ENCODE measurements around the gene PPP3CA. TPM values are rescaled to one million over a fixed set of nuclear protein-coding genes. Genes with fewer than 3 reads are reported as not detected.

The PPP3CA gene
- total RNA-seq, 1 donor from 2014 or later = 38.4 TPM

DNA sequence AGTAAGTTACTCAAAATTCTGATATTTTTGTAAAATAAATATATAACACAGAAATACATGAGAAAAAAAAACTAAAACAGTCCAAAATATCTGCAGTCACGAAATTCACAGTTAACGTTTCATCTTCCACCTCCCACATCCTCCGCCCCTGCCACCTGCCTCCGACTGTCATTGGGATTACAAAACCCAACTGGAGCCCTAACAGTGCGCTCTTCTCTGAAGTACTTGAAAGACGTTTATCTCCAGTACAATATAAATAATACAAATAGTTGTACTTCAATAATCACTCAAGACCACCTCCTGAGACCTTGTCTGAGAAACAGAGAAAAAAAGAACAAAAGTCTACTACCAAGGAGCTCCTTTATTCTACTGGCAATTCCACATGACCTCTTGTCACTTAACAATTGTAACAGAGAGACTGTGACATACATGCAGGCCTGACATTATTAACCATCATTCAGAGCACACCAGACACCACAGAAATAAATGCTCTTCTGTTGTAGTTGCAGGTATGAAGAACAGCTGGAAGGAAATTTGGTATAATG, 280.6 kb downstream of the PPP3CA start:
- DNase-seq (ENCODE audit: low spot score) = peak; percentile 26
- Histone ChIP-seq H4K20me1 (ENCODE audit: low read depth) (no peaks in the 10 kb centered on the region), H3K36me3 (no peaks in the 10 kb centered on the region), H3F3A (ENCODE audit: low read depth) (peaks cover 3% of the 10 kb centered on the region), H3K4me1 (peaks cover 23% of the 10 kb centered on the region), H3K27me3 (no peaks in the 10 kb centered on the region), H3K27ac (no peak overlapping the region), H2AFZ (replicated peaks) (no peak overlapping the region), H3K4me2 (peak overlapping the region; percentile 2), H3K9ac (no peak overlapping the region), H3K9me3 (ENCODE audit: low read depth) (no peaks in the 10 kb centered on the region), H3K79me2 (ENCODE audit: low read depth) (no peaks in the 10 kb centered on the region), H3K4me3 (no peak overlapping the region)
- H3K4me1 Mint-ChIP-seq = peaks cover 38% of the 10 kb centered on the region
- H3K36me3 Mint-ChIP-seq = peaks cover 9% of the 10 kb centered on the region
- H3K9me3 Mint-ChIP-seq = no peaks in the 10 kb centered on the region
- H3K27me3 Mint-ChIP-seq (ENCODE audit: insufficient read depth, low read depth) = no peaks in the 10 kb centered on the region
- H3K27ac Mint-ChIP-seq = peak overlapping the region; percentile 61
- TF ChIP-seq EZH2phosphoT487 (IDR thresholded peaks at IDR 0.05) = no peak
- TF ChIP-seq, protein P1, sequence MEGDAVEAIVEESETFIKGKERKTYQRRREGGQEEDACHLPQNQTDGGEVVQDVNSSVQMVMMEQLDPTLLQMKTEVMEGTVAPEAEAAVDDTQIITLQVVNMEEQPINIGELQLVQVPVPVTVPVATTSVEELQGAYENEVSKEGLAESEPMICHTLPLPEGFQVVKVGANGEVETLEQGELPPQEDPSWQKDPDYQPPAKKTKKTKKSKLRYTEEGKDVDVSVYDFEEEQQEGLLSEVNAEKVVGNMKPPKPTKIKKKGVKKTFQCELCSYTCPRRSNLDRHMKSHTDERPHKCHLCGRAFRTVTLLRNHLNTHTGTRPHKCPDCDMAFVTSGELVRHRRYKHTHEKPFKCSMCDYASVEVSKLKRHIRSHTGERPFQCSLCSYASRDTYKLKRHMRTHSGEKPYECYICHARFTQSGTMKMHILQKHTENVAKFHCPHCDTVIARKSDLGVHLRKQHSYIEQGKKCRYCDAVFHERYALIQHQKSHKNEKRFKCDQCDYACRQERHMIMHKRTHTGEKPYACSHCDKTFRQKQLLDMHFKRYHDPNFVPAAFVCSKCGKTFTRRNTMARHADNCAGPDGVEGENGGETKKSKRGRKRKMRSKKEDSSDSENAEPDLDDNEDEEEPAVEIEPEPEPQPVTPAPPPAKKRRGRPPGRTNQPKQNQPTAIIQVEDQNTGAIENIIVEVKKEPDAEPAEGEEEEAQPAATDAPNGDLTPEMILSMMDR (IDR thresholded peaks at IDR 0.05) = no peak
- no peak for TF ChIP-seq EZH2 (IDR thresholded peaks at IDR 0.05)
- peak overlapping the region; percentile 49 for H3K4me3 Mint-ChIP-seq

DNA sequence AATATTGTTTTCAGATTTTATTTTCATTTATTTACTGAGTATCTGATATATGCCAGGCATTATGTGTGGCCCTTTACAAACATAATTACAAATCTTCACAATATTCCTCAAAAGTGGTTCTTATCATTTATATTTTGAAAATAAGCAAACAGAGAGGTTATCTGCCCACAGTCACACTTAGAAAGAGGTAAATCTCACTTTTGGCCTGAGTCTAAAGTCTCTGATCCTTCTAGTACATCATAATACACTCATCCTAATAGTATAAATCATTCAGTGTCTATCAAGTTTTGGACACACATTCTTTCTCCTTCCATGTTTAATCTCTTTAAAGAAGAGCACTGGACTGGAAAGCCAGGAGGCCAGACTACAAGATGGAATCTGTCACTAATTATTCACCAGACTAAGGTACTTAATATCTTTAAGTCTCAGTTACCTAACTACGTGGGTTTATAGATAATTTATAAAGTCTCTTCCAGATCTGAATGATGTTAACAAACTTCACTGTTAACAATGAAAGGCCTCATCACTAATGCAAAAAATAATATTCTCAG, 281.3 kb downstream of the PPP3CA start:
- H2AFZ ChIP-seq (replicated peaks) = no peak overlapping the region
- TF ChIP-seq EZH2phosphoT487 (IDR thresholded peaks at IDR 0.05) (no peak), EZH2 (IDR thresholded peaks at IDR 0.05) (no peak)
- TF ChIP-seq, protein P1 (IDR thresholded peaks at IDR 0.05) = no peak
- H3K27ac ChIP-seq = no peak overlapping the region
- no peaks in the 10 kb centered on the region for H3K9me3 ChIP-seq (ENCODE audit: low read depth)
- no peaks in the 10 kb centered on the region for H3K27me3 ChIP-seq
- Mint-ChIP-seq H3K9me3 (no peaks in the 10 kb centered on the region), H3K4me1 (peaks cover 34% of the 10 kb centered on the region), H3K36me3 (peaks cover 7% of the 10 kb centered on the region), H3K27ac (peak overlapping the region; percentile 1), H3K27me3 (ENCODE audit: insufficient read depth, low read depth) (no peaks in the 10 kb centered on the region), H3K4me3 (no peak overlapping the region)
- no peaks in the 10 kb centered on the region for H3K79me2 ChIP-seq (ENCODE audit: low read depth)
- H3K4me2 ChIP-seq = peak overlapping the region; percentile 2
- no peaks in the 10 kb centered on the region for H4K20me1 ChIP-seq (ENCODE audit: low read depth)
- H3K4me3 ChIP-seq = no peak overlapping the region
- no peak for DNase-seq (ENCODE audit: low spot score)
- H3K4me1 ChIP-seq = peaks cover 19% of the 10 kb centered on the region
- H3K9ac ChIP-seq = no peak overlapping the region
- H3F3A ChIP-seq (ENCODE audit: low read depth) = peaks cover 3% of the 10 kb centered on the region
- H3K36me3 ChIP-seq = no peaks in the 10 kb centered on the region

DNA sequence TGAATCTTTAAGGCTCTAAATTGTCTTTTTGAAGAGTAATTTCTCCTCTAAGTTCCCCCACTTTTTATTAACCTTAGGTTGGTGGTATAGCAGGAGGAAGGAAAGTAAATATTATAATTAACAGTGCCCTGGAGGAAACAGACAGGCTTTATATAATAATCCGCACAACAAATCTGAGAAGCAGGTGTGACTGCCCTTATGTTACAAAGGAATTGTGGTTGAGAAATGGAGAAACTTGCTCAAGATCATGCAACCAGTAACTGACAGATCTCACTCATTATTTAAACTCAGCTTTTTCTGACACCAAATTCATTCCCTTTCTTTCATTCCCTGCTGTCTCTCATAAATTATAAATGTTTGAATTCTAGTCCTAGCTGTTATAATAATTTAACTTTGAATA, 282.0 kb downstream of the PPP3CA start:
- Histone ChIP-seq H3K79me2 (ENCODE audit: low read depth) (no peaks in the 10 kb centered on the region), H3K27me3 (no peaks in the 10 kb centered on the region), H3K4me2 (no peak overlapping the region), H3K4me3 (no peak overlapping the region), H3K27ac (no peak overlapping the region), H3K9me3 (ENCODE audit: low read depth) (no peaks in the 10 kb centered on the region), H4K20me1 (ENCODE audit: low read depth) (no peaks in the 10 kb centered on the region), H3K4me1 (peaks cover 19% of the 10 kb centered on the region), H2AFZ (replicated peaks) (no peak overlapping the region), H3K9ac (no peak overlapping the region), H3K36me3 (no peaks in the 10 kb centered on the region), H3F3A (ENCODE audit: low read depth) (peaks cover 3% of the 10 kb centered on the region)
- TF ChIP-seq EZH2 (IDR thresholded peaks at IDR 0.05) (no peak), EZH2phosphoT487 (IDR thresholded peaks at IDR 0.05) (no peak)
- TF ChIP-seq, protein P1 (IDR thresholded peaks at IDR 0.05) = no peak
- H3K27ac Mint-ChIP-seq = no peak overlapping the region
- H3K4me3 Mint-ChIP-seq = no peak overlapping the region
- H3K9me3 Mint-ChIP-seq = no peaks in the 10 kb centered on the region
- peaks cover 34% of the 10 kb centered on the region for H3K4me1 Mint-ChIP-seq
- DNase-seq (ENCODE audit: low spot score) = no peak
- peaks cover 7% of the 10 kb centered on the region for H3K36me3 Mint-ChIP-seq
- no peaks in the 10 kb centered on the region for H3K27me3 Mint-ChIP-seq (ENCODE audit: insufficient read depth, low read depth)

Data from neural progenitor cell (in vitro differentiated cells).